ENCODE results near the gene BHLHE23. TPM values are rescaled to one million over a fixed set of nuclear protein-coding genes. Genes with fewer than 3 reads are reported as not detected.

The BHLHE23 gene
- polyA plus RNA-seq, 1 of the 3 experiments (the other 2 are of a cell fraction): not detected

DNA sequence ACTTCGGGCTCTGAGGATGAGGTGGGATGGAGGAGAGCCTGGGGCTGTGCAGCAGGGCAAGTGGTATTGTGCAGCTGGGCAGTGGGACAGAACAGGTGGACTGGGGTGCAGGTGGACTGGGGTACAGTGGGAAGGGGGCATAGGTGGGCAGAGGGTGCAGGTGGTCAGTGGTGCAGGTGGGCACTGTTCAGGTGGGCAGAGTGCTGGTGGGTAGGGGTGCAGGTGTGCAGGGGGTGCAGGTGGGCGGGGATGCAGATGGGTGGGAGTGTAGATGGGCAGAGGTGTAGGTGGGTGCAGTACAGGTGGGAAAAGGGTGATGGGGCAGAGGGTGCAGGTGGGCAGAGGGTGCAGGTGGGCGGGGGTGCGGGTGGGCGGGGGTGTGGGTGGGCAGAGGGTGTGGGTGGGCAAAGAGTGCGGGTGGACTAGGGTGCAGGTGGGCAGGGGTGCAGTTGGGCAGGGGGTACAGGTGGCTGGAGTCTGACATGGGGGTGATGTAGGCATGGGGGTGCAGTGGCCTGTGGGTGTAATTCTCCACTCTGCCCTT, 20.4 kb downstream of the BHLHE23 start:
- H3K36me3 ChIP-seq (replicated peaks in 1 of 2; ENCODE audit: control insufficient read depth in 1 of 2, insufficient read depth in 2 of 2, low read length in 1 of 2): no peaks in the 10 kb centered on the region
- POLR2A ChIA-PET: no interaction called here

DNA sequence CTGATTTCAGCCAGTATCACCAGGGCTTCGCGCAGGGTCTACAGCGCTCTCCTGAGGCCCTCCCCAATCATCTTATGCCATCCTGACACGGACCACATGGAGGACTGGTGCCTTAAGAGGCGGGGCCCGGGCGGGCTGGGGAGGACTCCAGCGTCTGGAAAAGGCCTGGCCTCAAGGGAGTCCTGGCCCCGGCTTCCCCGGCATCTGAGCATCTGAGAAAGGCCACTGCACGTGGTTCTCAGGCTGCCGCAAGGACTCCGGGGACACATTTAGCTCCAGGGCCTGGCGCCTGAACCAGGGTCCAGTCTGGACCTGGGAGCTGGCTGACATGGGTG, 21.4 kb downstream of the BHLHE23 start:
- H3K4me1 ChIP-seq (ENCODE audit: control insufficient read depth in 1 of 2, insufficient read depth in 2 of 2, low read depth in 1 of 2, low read length in 1 of 2): peaks cover 0 to 4% of the 10 kb centered on the region in 2 experiments; a peak in 1 of 4 replicates
- no peaks in the 10 kb centered on the region for H4K20me1 ChIP-seq (ENCODE audit: insufficient read depth)
- H3K79me2 ChIP-seq (ENCODE audit: insufficient read depth): no peaks in the 10 kb centered on the region
- no peak overlapping the region for H3K27ac ChIP-seq (ENCODE audit: low read depth in 2 of 2, low read length in 1 of 2)
- H3F3A ChIP-seq (replicated peaks; ENCODE audit: insufficient read depth): no peaks in the 10 kb centered on the region
- no peak overlapping the region for H3K9ac ChIP-seq
- no peak for DNase-seq
- H3K4me2 ChIP-seq: no peak overlapping the region
- H3K4me3 ChIP-seq (ENCODE audit: low read depth in 2 of 2, low read length in 1 of 2): no peak overlapping the region
- WGBS (ENCODE audit: low lambda C conversion rate): 17% methylated on average over 1 of the region's 14 CpGs
- H3K36me3 ChIP-seq (replicated peaks in 1 of 2; ENCODE audit: control insufficient read depth in 1 of 2, insufficient read depth in 2 of 2, low read length in 1 of 2): no peaks in the 10 kb centered on the region
- TF ChIP-seq, protein P1, sequence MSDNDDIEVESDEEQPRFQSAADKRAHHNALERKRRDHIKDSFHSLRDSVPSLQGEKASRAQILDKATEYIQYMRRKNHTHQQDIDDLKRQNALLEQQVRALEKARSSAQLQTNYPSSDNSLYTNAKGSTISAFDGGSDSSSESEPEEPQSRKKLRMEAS (IDR thresholded peaks at IDR 0.05; ENCODE audit: low read depth): no peak
- TF ChIP-seq, protein P2, sequence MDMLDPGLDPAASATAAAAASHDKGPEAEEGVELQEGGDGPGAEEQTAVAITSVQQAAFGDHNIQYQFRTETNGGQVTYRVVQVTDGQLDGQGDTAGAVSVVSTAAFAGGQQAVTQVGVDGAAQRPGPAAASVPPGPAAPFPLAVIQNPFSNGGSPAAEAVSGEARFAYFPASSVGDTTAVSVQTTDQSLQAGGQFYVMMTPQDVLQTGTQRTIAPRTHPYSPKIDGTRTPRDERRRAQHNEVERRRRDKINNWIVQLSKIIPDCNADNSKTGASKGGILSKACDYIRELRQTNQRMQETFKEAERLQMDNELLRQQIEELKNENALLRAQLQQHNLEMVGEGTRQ (IDR thresholded peaks at IDR 0.05; ENCODE audit: borderline replicate concordance, low read depth, low read length): no peak
- no peak for TF ChIP-seq RAD21 (IDR thresholded peaks at IDR 0.05; ENCODE audit: low read length)
- no peak for TF ChIP-seq ELF1 (IDR thresholded peaks at IDR 0.05)
- no peak for TF ChIP-seq NRF1 (IDR thresholded peaks at IDR 0.05; ENCODE audit: low read depth, low read length)
- TF ChIP-seq, protein P3, sequence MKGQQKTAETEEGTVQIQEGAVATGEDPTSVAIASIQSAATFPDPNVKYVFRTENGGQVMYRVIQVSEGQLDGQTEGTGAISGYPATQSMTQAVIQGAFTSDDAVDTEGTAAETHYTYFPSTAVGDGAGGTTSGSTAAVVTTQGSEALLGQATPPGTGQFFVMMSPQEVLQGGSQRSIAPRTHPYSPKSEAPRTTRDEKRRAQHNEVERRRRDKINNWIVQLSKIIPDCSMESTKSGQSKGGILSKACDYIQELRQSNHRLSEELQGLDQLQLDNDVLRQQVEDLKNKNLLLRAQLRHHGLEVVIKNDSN (IDR thresholded peaks at IDR 0.05; ENCODE audit: borderline replicate concordance, low read depth): no peak
- TF ChIP-seq JUND (IDR thresholded peaks at IDR 0.05): no peak
- POLR2A ChIA-PET: no interaction called here
- no peak overlapping the region for H2AFZ ChIP-seq (ENCODE audit: low read depth)
- no peaks in the 10 kb centered on the region for H3K9me2 ChIP-seq
- H3K9me3 ChIP-seq: no peaks in the 10 kb centered on the region
- CTCF ChIA-PET: interaction anchor here (0.9 to 3.8 kb wide), 4 partner anchors 13 to 196 kb away, joined by 3 to 11 read pairs (median 6); no protein-coding TSS in a partner anchor
- peaks cover 25% of the 10 kb centered on the region for H3K27me3 ChIP-seq (ENCODE audit: insufficient read depth)

More for the DNA sequence above, 20.4 kb downstream of the BHLHE23 start:
- H3K4me3 ChIP-seq (ENCODE audit: low read depth in 2 of 2, low read length in 1 of 2): no peak overlapping the region
- H3K4me2 ChIP-seq: no peak overlapping the region
- H3K27ac ChIP-seq (ENCODE audit: low read depth in 2 of 2, low read length in 1 of 2): no peak overlapping the region
- no peaks in the 10 kb centered on the region for H3K79me2 ChIP-seq (ENCODE audit: insufficient read depth)
- H3K9ac ChIP-seq: no peak overlapping the region
- DNase-seq: no peak
- H2AFZ ChIP-seq (ENCODE audit: low read depth): no peak overlapping the region
- peaks cover 29% of the 10 kb centered on the region for H3K27me3 ChIP-seq (ENCODE audit: insufficient read depth)
- 40% methylated on average over 6 of the region's 6 CpGs for WGBS (ENCODE audit: low lambda C conversion rate)
- CTCF ChIA-PET: interaction anchor here (2.5 to 3.8 kb wide), 2 partner anchors 14 to 23 kb away, joined by 8 to 11 read pairs; no protein-coding TSS in a partner anchor
- no peaks in the 10 kb centered on the region for H4K20me1 ChIP-seq (ENCODE audit: insufficient read depth)
- H3K4me1 ChIP-seq (ENCODE audit: control insufficient read depth in 1 of 2, insufficient read depth in 2 of 2, low read depth in 1 of 2, low read length in 1 of 2): no peaks in the 10 kb centered on the region
- no peaks in the 10 kb centered on the region for H3K9me2 ChIP-seq
- no peaks in the 10 kb centered on the region for H3K9me3 ChIP-seq
- H3F3A ChIP-seq (replicated peaks; ENCODE audit: insufficient read depth): no peaks in the 10 kb centered on the region
- TF ChIP-seq MXI1 (IDR thresholded peaks at IDR 0.05; ENCODE audit: low read depth, low read length): no peak
- TF ChIP-seq TEAD4 (IDR thresholded peaks at IDR 0.05; ENCODE audit: borderline replicate concordance, insufficient read depth): no peak

Data from SK-N-SH (cell line).